NCI-H69 (cell line): Measurements from ENCODE around the gene CENPT.
"Not testable (repeated sequence)": the region's sequence is repeated elsewhere in the genome, so short reads cannot be mapped to it uniquely, and the experiment has no call there.

ENCODE experiments used
- DNase-seq: peaks from one replicate; lab custom pipeline; 2025; lab: John Stamatoyannopoulos, UW

The CENPT gene

DNA sequence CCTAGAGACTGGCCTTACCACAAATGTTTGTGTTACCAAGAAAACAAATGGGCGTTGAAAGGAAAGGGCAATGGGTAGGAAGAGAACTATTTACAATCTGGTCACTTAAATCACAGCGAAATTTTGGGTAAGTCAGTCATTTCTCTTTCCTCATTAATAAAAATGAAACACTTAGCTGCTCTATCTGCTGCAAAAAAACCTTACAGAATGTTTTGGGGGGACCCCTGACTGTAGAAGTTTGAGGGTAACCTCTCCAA lies 1.5 kb downstream of the CENPT start:
- DNase-seq, result no peak

DNA sequence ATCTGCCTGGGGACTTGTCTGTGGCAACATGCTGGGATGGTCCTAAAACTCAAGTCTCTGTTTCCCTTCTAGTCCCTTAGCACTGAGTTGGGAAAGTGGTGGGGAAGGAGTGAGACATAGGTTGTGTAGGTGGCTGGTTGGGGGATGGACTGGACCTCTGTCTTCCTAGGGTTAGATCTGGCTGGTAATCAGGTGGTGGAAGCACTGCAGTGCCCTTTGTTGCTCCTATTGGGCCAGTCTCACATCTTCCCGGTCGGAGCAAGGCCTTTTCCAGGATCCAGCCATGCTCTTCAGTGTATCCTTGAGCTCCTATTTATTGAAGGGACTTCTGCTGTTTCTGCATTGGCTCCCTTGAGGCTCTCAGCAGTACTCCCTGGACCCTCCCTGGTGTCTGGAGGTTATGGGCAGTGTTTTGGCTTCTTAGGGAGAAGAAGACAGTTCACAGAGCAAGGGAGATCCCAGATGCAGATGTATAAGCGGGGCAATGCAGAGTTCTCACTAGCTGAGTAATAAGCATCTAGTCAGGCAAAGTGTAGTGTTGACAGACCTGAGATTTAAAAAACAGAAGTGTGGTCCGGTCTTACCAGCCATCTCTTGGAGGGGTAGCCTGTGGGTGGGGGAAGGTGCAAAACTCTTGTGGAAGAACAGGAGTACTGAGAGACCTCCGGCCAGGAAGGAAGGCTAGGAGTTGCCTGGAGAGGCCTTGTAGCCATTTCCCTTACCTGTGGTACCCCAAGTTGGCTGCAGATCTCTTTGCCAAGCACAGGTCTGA lies 2.0 kb downstream of the CENPT start:
- no peak for DNase-seq

GRCh38 chr16:67844497-67844896 lies 3.0 kb downstream of the CENPT start:
- no peak for DNase-seq

- peak; percentile 62 for DNase-seq
Measured at GRCh38 chr16:67843343-67843765, 4.1 kb downstream of the CENPT start.

- DNase-seq, result peak; percentile 70
Measured at GRCh38 chr16:67842509-67843342, 4.8 kb downstream of the CENPT start.

GRCh38 chr16:67841816-67842508 lies 5.5 kb downstream of the CENPT start, which contains the start of gene THAP11:
TSS of gene THAP11 (plus strand) at chr16:67842320. CDS start at chr16:67842555, 235 bp downstream.
- peak; percentile 94 for DNase-seq

DNA sequence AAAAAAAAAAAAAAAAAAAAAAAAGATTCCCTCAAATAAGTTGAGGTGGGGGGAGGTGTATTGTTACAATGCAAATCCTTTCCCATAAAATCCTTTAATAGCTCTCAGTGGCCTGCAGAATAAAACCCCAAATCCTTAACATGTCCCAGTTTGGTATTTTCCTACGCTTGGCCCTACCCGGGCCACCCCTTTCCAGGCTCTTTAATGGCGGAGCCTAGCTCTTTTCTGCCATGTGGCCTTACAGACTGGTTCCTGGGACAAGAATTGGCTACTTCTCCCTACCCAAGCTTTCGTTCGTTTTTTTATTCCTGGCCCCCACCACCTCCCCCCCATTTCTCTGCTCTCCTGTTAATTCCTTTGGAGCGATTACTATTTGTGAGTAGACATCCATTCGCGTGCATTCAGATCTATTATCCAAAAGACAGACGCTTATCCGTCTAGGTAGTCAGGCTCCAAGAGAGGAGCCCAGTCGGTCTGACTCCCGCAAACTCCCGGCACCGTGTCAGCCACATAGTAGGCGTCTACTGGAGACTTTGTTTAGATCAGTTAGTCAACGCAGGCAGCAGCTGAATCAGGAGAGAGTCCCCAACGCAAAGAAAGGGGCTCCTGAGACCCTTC lies 6.2 kb downstream of the CENPT start:
- DNase-seq, result no peak

DNA sequence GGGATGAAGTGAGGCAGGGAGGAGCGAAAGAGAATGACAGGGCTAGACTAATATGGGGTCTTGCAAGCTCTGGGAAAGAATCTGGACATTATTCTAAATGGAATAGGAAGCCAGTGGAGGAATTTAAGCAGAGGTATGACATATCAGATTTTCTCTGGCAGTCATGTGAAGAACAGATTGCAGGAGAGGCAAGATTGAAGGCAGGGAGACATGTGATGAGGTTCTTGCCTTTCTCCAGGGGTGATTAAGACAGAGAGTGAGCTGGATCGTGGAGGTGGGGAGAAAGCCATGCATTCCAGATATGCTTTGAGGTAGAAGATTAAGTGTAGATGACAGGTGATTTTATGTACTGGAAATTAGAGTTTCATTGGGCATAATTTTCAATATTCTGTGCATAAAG lies 9.7 kb downstream of the CENPT start:
- DNase-seq, result no peak

DNA sequence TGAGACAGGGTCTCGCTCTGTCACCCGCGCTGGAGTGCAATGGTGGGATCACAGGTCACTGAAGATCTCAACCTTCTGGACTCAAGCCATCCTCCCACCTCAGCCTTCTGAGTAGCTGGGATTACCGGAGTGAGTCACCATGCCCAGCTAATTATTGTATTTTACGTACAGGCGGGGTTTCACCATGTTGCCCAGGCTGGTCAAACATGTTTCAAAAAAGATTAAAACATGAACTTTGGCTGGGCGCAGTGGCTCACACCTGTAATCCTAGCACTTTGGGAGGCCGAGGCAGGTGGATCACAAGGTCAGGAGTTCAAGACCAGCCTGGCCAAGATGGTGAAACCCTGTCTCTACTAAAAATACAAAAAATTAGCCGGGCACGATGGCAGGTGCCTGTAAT lies 10.3 kb downstream of the CENPT start:
- DNase-seq, result not testable (repeated sequence)

GRCh38 chr16:67834242-67834614 lies 13.3 kb downstream of the CENPT start:
- DNase-seq, result no peak

- peak; percentile 92 for DNase-seq
Measured at GRCh38 chr16:67833415-67834241, 13.9 kb downstream of the CENPT start.

DNA sequence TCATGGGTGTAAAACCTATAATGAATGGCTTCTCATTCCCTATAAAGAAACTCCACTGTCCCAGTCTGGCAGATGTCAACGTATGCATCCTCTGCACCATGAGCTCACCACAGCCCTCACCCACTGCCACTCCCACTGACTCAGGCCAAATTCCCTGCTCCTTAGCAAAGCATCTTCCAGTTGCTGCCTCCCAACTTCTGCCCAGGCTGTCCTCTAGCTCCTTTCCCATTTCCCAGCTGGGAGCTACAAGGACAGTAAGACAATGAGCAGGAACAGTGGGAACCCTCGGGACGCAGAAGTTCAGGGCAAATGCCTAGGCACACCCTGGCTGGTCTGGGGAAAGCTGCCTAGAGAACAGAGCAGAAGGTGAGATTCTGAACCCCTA lies 14.5 kb downstream of the CENPT start:
- DNase-seq, result peak; percentile 25

GRCh38 chr16:67828651-67829050 lies 18.8 kb downstream of the CENPT start:
- no peak for DNase-seq

DNA sequence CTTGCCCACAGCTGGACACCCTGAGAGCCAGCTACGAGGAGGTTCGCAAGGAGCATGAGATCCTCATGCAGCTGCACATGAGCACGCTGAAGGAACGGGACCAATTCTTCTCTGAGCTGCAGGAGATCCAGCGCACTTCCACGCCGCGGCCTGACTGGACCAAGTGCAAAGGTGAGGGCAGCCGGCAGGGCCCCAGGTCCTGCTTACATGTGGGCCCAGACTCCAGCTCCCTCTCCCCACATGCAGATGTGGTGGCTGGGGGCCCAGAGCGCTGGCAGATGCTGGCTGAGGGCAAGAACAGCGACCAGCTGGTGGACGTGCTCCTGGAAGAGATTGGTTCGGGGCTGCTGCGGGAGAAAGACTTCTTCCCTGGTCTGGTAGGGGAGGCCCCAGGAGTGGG lies 21.6 kb downstream of the CENPT start:
- no peak for DNase-seq

DNA sequence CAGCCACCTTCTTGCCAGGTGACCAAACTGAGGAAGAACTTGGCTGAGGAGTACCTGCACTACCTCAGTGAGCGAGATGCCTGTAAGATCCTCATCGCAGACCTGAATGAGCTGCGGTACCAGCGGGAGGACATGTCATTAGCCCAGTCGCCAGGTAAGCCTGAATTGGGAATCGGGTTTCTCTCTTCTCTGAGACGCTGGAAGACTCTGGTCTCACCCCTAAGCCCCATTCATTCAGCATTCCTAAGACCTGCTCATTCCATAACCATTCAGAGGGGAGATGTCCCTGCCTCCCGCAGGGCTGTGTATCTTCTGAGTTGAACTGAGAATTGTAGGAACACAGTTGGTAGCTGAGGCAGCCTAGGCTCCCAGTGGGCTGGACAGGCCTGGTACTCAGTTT lies 22.4 kb downstream of the CENPT start:
- no peak for DNase-seq

DNA sequence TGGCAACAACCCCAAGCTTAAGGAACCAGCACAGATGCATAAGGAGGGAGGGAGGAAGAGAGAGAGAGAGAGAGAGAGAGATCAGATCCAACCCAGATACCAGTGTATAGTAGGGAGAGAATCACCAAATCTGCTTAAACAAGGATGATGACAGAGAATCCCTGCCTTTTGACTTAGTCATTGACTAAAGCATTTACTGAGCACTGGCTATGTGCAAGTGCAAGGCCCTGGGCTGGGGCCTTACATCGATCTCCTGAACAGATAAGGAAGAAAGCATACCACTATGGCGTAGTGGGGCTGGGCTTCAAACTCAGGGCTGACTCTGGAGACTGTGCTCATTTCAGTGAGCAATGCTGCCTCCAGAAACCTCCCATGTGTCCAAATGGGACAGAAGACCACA lies 25.0 kb downstream of the CENPT start:
- no peak for DNase-seq

DNA sequence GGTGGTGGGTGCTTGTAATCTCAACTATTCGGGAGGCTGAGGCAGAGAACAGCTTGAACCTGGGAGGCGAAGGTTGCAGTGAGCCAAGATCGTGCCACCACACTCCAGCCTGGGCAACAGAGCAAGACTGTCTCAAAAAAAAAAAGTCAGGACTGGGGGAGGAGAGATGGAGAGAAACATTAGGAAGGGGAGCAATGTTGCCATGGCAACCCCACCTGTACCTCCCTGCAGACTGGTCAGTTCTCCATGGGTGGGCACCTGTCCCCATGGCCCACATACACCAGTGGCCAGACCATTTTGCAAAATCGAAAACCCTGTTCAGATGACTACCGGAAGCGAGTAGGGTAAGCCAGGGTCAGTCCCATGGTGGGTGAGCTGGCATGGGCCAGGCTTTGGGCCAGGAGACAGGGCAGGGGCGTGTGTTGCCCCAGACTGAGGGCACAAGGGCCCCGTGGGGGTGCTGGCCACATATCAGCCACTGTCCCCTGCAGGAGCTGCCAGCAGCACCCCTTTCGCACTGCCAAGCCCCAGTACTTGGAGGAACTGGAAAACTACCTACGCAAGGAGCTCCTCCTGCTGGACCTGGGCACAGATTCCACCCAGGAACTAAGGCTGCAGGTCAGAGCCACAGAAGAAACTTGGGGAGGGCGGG lies 26.8 kb downstream of the CENPT start:
- DNase-seq, result no peak

GRCh38 chr16:67814567-67814966 lies 32.9 kb downstream of the CENPT start:
- peak; percentile 53 for DNase-seq

DNA sequence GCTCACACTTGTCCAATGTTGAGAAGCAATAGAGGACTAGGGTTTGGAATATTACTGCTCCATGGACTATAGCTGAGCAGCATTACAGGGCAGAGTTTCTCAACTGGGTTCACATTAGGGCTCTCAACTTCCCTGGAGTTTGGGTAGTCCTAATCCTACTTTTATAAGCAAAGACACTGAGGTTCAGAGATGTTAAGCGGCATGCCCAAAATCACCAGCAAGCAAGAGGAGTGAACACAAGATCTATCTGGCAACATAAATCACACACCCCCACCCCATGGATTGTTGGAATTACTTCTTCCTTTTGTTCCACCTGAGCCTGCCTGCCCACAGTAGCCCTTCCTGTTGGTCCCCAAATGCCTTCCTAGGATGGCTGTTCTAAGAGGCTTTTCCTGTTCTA lies 35.6 kb downstream of the CENPT start:
- no peak for DNase-seq

DNA sequence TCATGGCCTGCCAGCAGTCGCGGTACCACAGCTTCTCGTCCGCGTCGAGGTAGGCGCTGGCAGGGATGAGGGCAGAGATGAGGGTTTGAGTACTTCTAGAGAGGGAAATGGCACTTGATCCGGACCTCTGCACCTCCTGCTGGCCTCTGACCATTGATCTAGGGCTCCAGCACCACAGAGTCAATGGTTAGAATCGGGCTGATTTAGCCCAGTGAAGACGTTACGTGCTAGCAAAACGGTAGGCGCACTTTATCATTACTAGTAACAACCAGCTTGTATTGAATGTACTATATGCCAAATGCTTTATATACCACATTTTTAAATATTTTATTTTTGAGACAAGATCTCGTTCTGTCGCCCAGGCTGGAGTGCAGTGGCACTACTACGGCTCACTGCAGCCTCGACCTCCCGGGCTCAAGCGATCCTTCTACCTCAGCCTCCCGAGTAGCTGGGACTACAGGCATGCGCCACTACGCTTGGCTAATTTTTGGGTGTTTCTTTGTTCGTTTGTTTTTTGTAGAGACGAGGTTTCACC lies 40.3 kb downstream of the CENPT start:
- DNase-seq, result no peak
